K562 (cell line): ENCODE results near the gene FIGLA. TPM values are rescaled to one million over a fixed set of nuclear protein-coding genes. Genes with fewer than 3 reads are reported as not detected.

Experiments
- ARID1B ChIP-seq: fragments of 450-650 bp; IDR thresholded peaks from 2 replicates; pipeline ENCODE4 v1.6.1; 2016; ENCODE audit warnings: antibody characterized with exemption, mild to moderate bottlenecking, inconsistent platforms
- C11orf30 ChIP-seq: fragments of 450-650 bp; IDR thresholded peaks from 2 replicates; pipeline ENCODE4 v1.6.1; 2016; ENCODE audit warnings: low read depth, mild to moderate bottlenecking
- CBX5 ChIP-seq: IDR thresholded peaks from 2 replicates; pipeline ENCODE4 v1.6.1; 2014; ENCODE audit warnings: low read depth, borderline replicate concordance
- DACH1 ChIP-seq: fragments of 450-650 bp; IDR thresholded peaks from 2 replicates; pipeline ENCODE4 v1.6.1; 2018; ENCODE audit not compliant: partially characterized antibody
- EWSR1 ChIP-seq: fragments of 450-650 bp; IDR thresholded peaks from 2 replicates; pipeline ENCODE4 v1.6.1; 2018; ENCODE audit warnings: borderline replicate concordance, mild to moderate bottlenecking, low read depth, moderate library complexity; ENCODE audit not compliant: partially characterized antibody
- GATAD2B ChIP-seq: fragments of 450-650 bp; IDR thresholded peaks from 2 replicates; pipeline ENCODE4 v1.6.1; 2017; ENCODE audit warnings: mild to moderate bottlenecking, borderline replicate concordance
- HMGN3 ChIP-seq: IDR thresholded peaks from 2 replicates; pipeline ENCODE4 v1.6.1; 2011; ENCODE audit warnings: borderline replicate concordance, low read depth, mild to moderate bottlenecking, mixed read lengths, low read length; ENCODE audit not compliant: insufficient read length; ENCODE audit errors: extremely low read depth
- HNRNPH1 ChIP-seq: fragments of 200-400 bp; formaldehyde crosslinking; optimal IDR thresholded peaks from 2 replicates; pipeline ENCODE3; 2017; ENCODE audit warnings: low read depth, mild to moderate bottlenecking, low read length, moderate library complexity
- NFE2L1 ChIP-seq: fragments of 450-650 bp; IDR thresholded peaks from 2 replicates; pipeline ENCODE4 v1.6.1; 2016; ENCODE audit warnings: missing genetic modification characterization, low read depth, mild to moderate bottlenecking, missing compliant biosample characterization, moderate library complexity, borderline replicate concordance
- NR2C1 ChIP-seq, 2 experiments: fragments of 450-650 bp; IDR thresholded peaks; 2 replicates each; pipeline ENCODE4 v1.6.1; 2017; ENCODE audit warnings: mild to moderate bottlenecking in 2 of 2, antibody characterized with exemption in 1 of 2, inconsistent platforms in 1 of 2, missing compliant biosample characterization in 1 of 2, missing genetic modification characterization in 1 of 2
- POLR2G ChIP-seq: fragments of 200-400 bp; formaldehyde crosslinking; IDR thresholded peaks from 2 replicates; pipeline ENCODE4 v1.6.1; 2017; ENCODE audit warnings: low read depth, mild to moderate bottlenecking, antibody characterized with exemption, low read length, moderate library complexity
- PRMT5 ChIP-seq: sonication (generic); formaldehyde crosslinking; IDR thresholded peaks from 2 replicates; pipeline ENCODE4 v1.5.0; 2020; ENCODE audit warnings: missing genetic modification reagents
- PYGO2 ChIP-seq: fragments of 450-650 bp; IDR thresholded peaks from 2 replicates; pipeline ENCODE4 v1.6.1; 2016; ENCODE audit warnings: mild to moderate bottlenecking, missing genetic modification characterization, moderate library complexity, missing compliant biosample characterization
- SAFB ChIP-seq: fragments of 200-400 bp; formaldehyde crosslinking; IDR thresholded peaks from 2 replicates; pipeline ENCODE4 v1.6.1; 2017; ENCODE audit warnings: low read depth, low read length, borderline replicate concordance
- TGIF2 ChIP-seq: sonication (generic); formaldehyde crosslinking; IDR thresholded peaks from 2 replicates; pipeline ENCODE4 v1.8.1; 2022; ENCODE audit warnings: mild to moderate bottlenecking, missing genetic modification reagents, moderate library complexity
- ZNF124 ChIP-seq: sonication (generic); formaldehyde crosslinking; IDR thresholded peaks from 2 replicates; pipeline ENCODE4 v1.8.1; 2022; ENCODE audit warnings: missing genetic modification reagents
- ZNF311 ChIP-seq: fragments of 250-450 bp; sonication (Bioruptor Pico); IDR thresholded peaks from 2 replicates; pipeline ENCODE4 v1.4.0; 2020; ENCODE audit warnings: mild to moderate bottlenecking, moderate library complexity
- ZNF316 ChIP-seq: fragments of 450-650 bp; IDR thresholded peaks from 2 replicates; pipeline ENCODE4 v1.6.1; 2016
- polyA plus RNA-seq, 8 experiments: library from polyadenylated mRNA; depleted of rRNA in 4 of 8; stranded (reverse) in 5 of 8; unstranded in 3 of 8; fragments of >200 nt; fragmentation: Nextera tagmentation in 2 of 8; fragmentation: Illumina TruSeq in 1 of 8; extraction: Ambion mirVana in 2 of 8; extraction: Trizol in 1 of 8; gene quantifications; 2 replicates each; pipeline versions ENCODE4 v1.2.1 to v1.2.3, GENCODE V29; 2011 to 2014; ENCODE audit warnings: inconsistent platforms in 1 of 8, missing spikeins in 1 of 8
- total RNA-seq, 7 experiments: library from RNA; depleted of rRNA in 6 of 7; stranded (reverse); fragments of >200 nt in 6 of 7; fragmentation: Illumina TruSeq in 2 of 7; extraction: Trizol in 2 of 7; gene quantifications; 2 replicates each; pipeline versions ENCODE4 v1.2.1 to v1.2.3, GENCODE V29; 2011 to 2021; ENCODE audit warnings: low replicate concordance in 1 of 7
- TF ChIP-seq, protein P1 (sequence below): fragments of 450-650 bp; IDR thresholded peaks from 2 replicates; pipeline ENCODE4 v1.6.1; 2016; ENCODE audit warnings: mild to moderate bottlenecking
- TF ChIP-seq, protein P2 (sequence below): fragments of 450-650 bp; conservative IDR thresholded peaks from 2 replicates; pipeline ENCODE4 v1.6.1; 2016; ENCODE audit warnings: missing genetic modification characterization, low read depth, mild to moderate bottlenecking, missing compliant biosample characterization, moderate library complexity
- TF ChIP-seq, protein P3 (sequence below): fragments of 250-450 bp; sonication (Bioruptor Pico); IDR thresholded peaks from 2 replicates; pipeline ENCODE4 v1.4.0; 2020
- TF ChIP-seq, protein P4 (sequence below), 3 experiments: fragments of 200-800 bp in 1 of 3; sonication (Bioruptor generic) in 1 of 3; sonication (generic) in 1 of 3; formaldehyde crosslinking in 1 of 3; IDR thresholded peaks; 2 replicates each; pipeline versions ENCODE4 v1.6.1 to v1.8.0; 2016 to 2022; ENCODE audit warnings: mild to moderate bottlenecking in 2 of 3, missing compliant biosample characterization in 2 of 3, missing genetic modification characterization in 2 of 3, missing genetic modification reagents in 1 of 3
- TF ChIP-seq, protein P5 (sequence below): fragments of 250-450 bp; sonication (Bioruptor Pico); IDR thresholded peaks from 2 replicates; pipeline ENCODE4 v1.8.0; 2022; ENCODE audit warnings: moderate library complexity, mild to moderate bottlenecking, inconsistent platforms

FIGLA gene
- total and polyA plus RNA-seq, 9 of the 15 experiments (the other 6 are each of a cell fraction or from before 2014, with no cell fraction given), result not detected

DNA sequence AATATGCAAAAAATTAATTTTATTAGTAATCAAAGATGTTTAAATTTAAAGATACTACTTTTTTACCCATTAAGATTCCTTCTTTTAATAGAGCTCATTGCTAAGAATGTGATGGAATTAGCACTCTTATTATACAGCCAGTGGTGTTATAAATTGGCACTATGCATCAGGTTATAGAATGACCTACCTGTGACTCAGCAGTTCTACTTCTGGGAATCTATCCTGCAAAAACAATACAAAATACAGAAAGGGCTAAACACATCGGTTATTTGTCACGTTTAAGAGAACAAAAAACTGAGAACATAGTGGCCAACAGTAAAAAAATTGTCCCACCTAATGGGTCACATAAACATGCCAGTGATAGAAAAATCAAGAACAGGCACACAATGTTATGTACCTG, 13.0 kb downstream of the FIGLA start (continued):
- TF ChIP-seq, protein P1, sequence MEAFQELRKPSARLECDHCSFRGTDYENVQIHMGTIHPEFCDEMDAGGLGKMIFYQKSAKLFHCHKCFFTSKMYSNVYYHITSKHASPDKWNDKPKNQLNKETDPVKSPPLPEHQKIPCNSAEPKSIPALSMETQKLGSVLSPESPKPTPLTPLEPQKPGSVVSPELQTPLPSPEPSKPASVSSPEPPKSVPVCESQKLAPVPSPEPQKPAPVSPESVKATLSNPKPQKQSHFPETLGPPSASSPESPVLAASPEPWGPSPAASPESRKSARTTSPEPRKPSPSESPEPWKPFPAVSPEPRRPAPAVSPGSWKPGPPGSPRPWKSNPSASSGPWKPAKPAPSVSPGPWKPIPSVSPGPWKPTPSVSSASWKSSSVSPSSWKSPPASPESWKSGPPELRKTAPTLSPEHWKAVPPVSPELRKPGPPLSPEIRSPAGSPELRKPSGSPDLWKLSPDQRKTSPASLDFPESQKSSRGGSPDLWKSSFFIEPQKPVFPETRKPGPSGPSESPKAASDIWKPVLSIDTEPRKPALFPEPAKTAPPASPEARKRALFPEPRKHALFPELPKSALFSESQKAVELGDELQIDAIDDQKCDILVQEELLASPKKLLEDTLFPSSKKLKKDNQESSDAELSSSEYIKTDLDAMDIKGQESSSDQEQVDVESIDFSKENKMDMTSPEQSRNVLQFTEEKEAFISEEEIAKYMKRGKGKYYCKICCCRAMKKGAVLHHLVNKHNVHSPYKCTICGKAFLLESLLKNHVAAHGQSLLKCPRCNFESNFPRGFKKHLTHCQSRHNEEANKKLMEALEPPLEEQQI, result no peak
- no peak for TF ChIP-seq PYGO2
- peak; percentile 26; the same call in 1 of the 2 replicates for TF ChIP-seq NR2C1 (IDR thresholded peaks at IDR 0.05)
- no peak for TF ChIP-seq NR2C1 (tag; IDR thresholded peaks at IDR 0.05)
- TF ChIP-seq GATAD2B, result peak; percentile 44; the same call in 1 of the 2 replicates
- TF ChIP-seq TGIF2 (CRISPR knock-in tag), result no peak
- TF ChIP-seq ZNF311, result no peak
- TF ChIP-seq NFE2L1 (tag), result peak; percentile 83; the same call in 1 of the 2 replicates
- TF ChIP-seq ARID1B, result 0 out of 2 replicates have a peak, but pooled peaks have one; percentile 19
- no peak for TF ChIP-seq EWSR1
- TF ChIP-seq HMGN3, result no peak
- TF ChIP-seq HNRNPH1, result no peak
- TF ChIP-seq, protein P2, sequence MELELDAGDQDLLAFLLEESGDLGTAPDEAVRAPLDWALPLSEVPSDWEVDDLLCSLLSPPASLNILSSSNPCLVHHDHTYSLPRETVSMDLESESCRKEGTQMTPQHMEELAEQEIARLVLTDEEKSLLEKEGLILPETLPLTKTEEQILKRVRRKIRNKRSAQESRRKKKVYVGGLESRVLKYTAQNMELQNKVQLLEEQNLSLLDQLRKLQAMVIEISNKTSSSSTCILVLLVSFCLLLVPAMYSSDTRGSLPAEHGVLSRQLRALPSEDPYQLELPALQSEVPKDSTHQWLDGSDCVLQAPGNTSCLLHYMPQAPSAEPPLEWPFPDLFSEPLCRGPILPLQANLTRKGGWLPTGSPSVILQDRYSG (tag), result no peak
- no peak for TF ChIP-seq CBX5
- TF ChIP-seq POLR2G, result no peak
- TF ChIP-seq ZNF124 (CRISPR knock-in tag), result no peak
- TF ChIP-seq, protein P3, sequence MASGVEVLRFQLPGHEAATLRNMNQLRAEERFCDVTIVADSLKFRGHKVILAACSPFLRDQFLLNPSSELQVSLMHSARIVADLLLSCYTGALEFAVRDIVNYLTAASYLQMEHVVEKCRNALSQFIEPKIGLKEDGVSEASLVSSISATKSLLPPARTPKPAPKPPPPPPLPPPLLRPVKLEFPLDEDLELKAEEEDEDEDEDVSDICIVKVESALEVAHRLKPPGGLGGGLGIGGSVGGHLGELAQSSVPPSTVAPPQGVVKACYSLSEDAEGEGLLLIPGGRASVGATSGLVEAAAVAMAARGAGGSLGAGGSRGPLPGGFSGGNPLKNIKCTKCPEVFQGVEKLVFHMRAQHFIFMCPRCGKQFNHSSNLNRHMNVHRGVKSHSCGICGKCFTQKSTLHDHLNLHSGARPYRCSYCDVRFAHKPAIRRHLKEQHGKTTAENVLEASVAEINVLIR (CRISPR knock-in tag), result no peak
- TF ChIP-seq ZNF316, result peak; percentile 90
- TF ChIP-seq, protein P4, sequence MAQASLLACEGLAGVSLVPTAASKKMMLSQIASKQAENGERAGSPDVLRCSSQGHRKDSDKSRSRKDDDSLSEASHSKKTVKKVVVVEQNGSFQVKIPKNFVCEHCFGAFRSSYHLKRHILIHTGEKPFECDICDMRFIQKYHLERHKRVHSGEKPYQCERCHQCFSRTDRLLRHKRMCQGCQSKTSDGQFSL (CRISPR knock-in tag; IDR thresholded peaks at IDR 0.05), result no peak
- TF ChIP-seq, protein P4 (tag; IDR thresholded peaks at IDR 0.05), result no peak
- TF ChIP-seq, protein P5, sequence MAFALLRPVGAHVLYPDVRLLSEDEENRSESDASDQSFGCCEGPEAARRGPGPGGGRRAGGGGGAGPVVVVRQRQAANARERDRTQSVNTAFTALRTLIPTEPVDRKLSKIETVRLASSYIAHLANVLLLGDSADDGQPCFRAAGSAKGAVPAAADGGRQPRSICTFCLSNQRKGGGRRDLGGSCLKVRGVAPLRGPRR (CRISPR knock-in tag), result no peak
- TF ChIP-seq PRMT5 (CRISPR knock-in tag), result no peak
- TF ChIP-seq C11orf30, result peak; percentile 88
- no peak for TF ChIP-seq DACH1
- no peak for TF ChIP-seq SAFB
